Uterus (tissue), 4 donors: ENCODE data around the gene FBN1. TPM values are rescaled to one million over a fixed set of nuclear protein-coding genes. Genes with fewer than 3 reads are reported as not detected.

ENCODE experiments used
- DNase-seq, 2 donors: peaks; one replicate each; pipeline ENCODE4 v3.0.0-alpha.2; 2019 to 2020
- H3K27ac ChIP-seq, 2 donors: fragments of 200-600 bp; sonication (generic); 1 replicate in 1 of 2; 2 replicates in 1 of 2; pipeline ENCODE4 v1.5.1; 2016 to 2018
- H3K27me3 ChIP-seq, 2 donors: fragments of 200-600 bp; sonication (generic); one replicate each; pipeline ENCODE4 v1.5.1; 2018 to 2019; ENCODE audit warnings: control low read depth in 1 of 2
- H3K36me3 ChIP-seq, 2 donors: fragments of 200-600 bp; sonication (generic); one replicate each; pipeline ENCODE4 v1.5.1; 2019; ENCODE audit warnings: control low read depth in 1 of 2
- H3K4me1 ChIP-seq, 2 donors: fragments of 200-600 bp; sonication (generic); one replicate each; pipeline ENCODE4 v1.5.1; 2018 to 2019; ENCODE audit warnings: control low read depth in 1 of 2
- H3K4me3 ChIP-seq, 2 donors: fragments of 200-600 bp; sonication (generic); 1 replicate in 1 of 2; 2 replicates in 1 of 2; pipeline ENCODE4 v1.5.1; 2018 to 2019; ENCODE audit warnings: mild to moderate bottlenecking in 1 of 2
- H3K9me3 ChIP-seq, 2 donors: fragments of 200-600 bp; sonication (generic); one replicate each; pipeline ENCODE4 v1.5.1; 2019; ENCODE audit warnings: control low read depth in 1 of 2
- CTCF ChIP-seq, 4 experiments: fragments of 200-600 bp in 2 of 4; fragments of 450-650 bp in 2 of 4; sonication (generic) in 2 of 4; IDR thresholded peaks; one replicate each; pipeline ENCODE4 v1.5.1; 2016 to 2019; ENCODE audit warnings: antibody characterized with exemption in 4 of 4, mild to moderate bottlenecking in 2 of 4, moderate library complexity in 1 of 4
- POLR2A ChIP-seq, 2 donors: fragments of 450-650 bp; IDR thresholded peaks; one replicate each; pipeline ENCODE4 v1.6.1; 2016; ENCODE audit warnings: antibody characterized with exemption in 2 of 2, mild to moderate bottlenecking in 1 of 2, moderate library complexity in 1 of 2
- intact Hi-C: fragments of 100-400 bp; cut with DNase I; formaldehyde crosslinking; loops from one replicate; pipeline ENCODE4 v1.15.1; 2023; ENCODE audit warnings: low total_unique reads
- total RNA-seq, 4 donors: library from RNA; depleted of rRNA in 3 of 4; stranded (reverse); fragments of >200 nt in 3 of 4; gene quantifications; one replicate each; pipeline versions ENCODE4 v1.1.0 to v1.2.4, GENCODE V29; 2014 to 2023
- donor health status: DM: yes; HTN: yes; CAD: no.

Gene FBN1
- total RNA-seq, 4 donors from 2014 or later = 76.3 to 584 (median 95.8) TPM

- H3K36me3 ChIP-seq = no peaks in the 10 kb centered on the region
- no peaks in the 10 kb centered on the region for H3K27me3 ChIP-seq
- no peak overlapping the region for H3K4me3 ChIP-seq
- TF ChIP-seq POLR2A (IDR thresholded peaks at IDR 0.05) = no peak
- TF ChIP-seq CTCF (IDR thresholded peaks at IDR 0.05) = no peak
- H3K4me1 ChIP-seq = no peaks in the 10 kb centered on the region
- no peak overlapping the region for H3K27ac ChIP-seq
- no peaks in the 10 kb centered on the region for H3K9me3 ChIP-seq
- intact Hi-C loops = no loop called here
- no peak for DNase-seq
These were observed 262.5 kb downstream of the FBN1 start for GRCh38 chr15:48383031-48383430.

- no peak for DNase-seq
- Histone ChIP-seq H3K36me3 (no peaks in the 10 kb centered on the region), H3K4me3 (no peak overlapping the region), H3K9me3 (no peaks in the 10 kb centered on the region), H3K4me1 (no peaks in the 10 kb centered on the region), H3K27ac (no peak overlapping the region), H3K27me3 (no peaks in the 10 kb centered on the region)
- TF ChIP-seq CTCF (IDR thresholded peaks at IDR 0.05) (no peak), POLR2A (IDR thresholded peaks at IDR 0.05) (no peak)
- intact Hi-C loops = no loop called here
These were observed 263.6 kb downstream of the FBN1 start for GRCh38 chr15:48381861-48382260.

- H3K9me3 ChIP-seq = no peaks in the 10 kb centered on the region
- DNase-seq = no peak
- no peaks in the 10 kb centered on the region for H3K4me1 ChIP-seq
- H3K27ac ChIP-seq = no peak overlapping the region
- H3K27me3 ChIP-seq = no peaks in the 10 kb centered on the region
- intact Hi-C loops = no loop called here
- no peak overlapping the region for H3K4me3 ChIP-seq
- H3K36me3 ChIP-seq = no peaks in the 10 kb centered on the region
- TF ChIP-seq CTCF (IDR thresholded peaks at IDR 0.05) = no peak
- TF ChIP-seq POLR2A (IDR thresholded peaks at IDR 0.05) = no peak
These were observed 265.3 kb downstream of the FBN1 start for GRCh38 chr15:48380198-48380597.

GRCh38 chr15:48375767-48376166, 269.7 kb downstream of the FBN1 start:
- Histone ChIP-seq H3K27me3 (no peaks in the 10 kb centered on the region), H3K36me3 (no peaks in the 10 kb centered on the region), H3K27ac (no peak overlapping the region), H3K9me3 (no peaks in the 10 kb centered on the region), H3K4me3 (no peak overlapping the region), H3K4me1 (no peaks in the 10 kb centered on the region)
- no peak for DNase-seq
- intact Hi-C loops = no loop called here
- TF ChIP-seq POLR2A (IDR thresholded peaks at IDR 0.05) = no peak
- TF ChIP-seq CTCF (IDR thresholded peaks at IDR 0.05) = no peak

GRCh38 chr15:48374472-48374871, 271.0 kb downstream of the FBN1 start:
- Histone ChIP-seq H3K36me3 (no peaks in the 10 kb centered on the region), H3K4me1 (no peaks in the 10 kb centered on the region), H3K27ac (no peak overlapping the region), H3K4me3 (no peak overlapping the region), H3K27me3 (no peaks in the 10 kb centered on the region), H3K9me3 (no peaks in the 10 kb centered on the region)
- no peak for DNase-seq
- intact Hi-C loops = no loop called here
- TF ChIP-seq CTCF (IDR thresholded peaks at IDR 0.05) (no peak), POLR2A (IDR thresholded peaks at IDR 0.05) (no peak)
